Activated T-cell treated with anti-CD3 and anti-CD28 coated beads for 24 hours (primary cell): Measurements from ENCODE around the gene CR1.
"Not testable (repeated sequence)": the region's sequence is repeated elsewhere in the genome, so short reads cannot be mapped to it uniquely, and the experiment has no call there.

ENCODE experiments used
- DNase-seq: peaks from one replicate; pipeline ENCODE4 v3.0.0-alpha.2; 2020; ENCODE audit warnings: low read depth

Gene CR1

DNA sequence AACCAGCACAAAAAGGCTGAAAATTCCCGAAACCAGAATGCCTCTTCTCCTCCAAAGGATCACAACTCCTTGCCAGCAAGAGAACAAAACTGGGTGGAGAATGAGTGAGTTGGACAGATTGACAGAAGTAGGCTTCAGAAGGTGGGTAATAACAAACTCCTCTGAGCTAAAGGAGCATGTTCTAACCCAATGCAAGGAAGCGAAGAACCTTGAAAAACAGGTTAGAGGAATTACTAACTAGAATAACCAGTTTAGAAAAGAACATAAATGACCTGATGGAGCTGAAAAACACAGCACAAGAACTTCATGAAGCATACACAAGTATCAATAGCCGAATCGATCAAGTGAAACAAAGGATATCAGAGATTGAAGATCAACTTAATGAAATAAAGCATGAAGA is 93.5 kb downstream of the CR1 start:
- DNase-seq, result not testable (repeated sequence)

DNA sequence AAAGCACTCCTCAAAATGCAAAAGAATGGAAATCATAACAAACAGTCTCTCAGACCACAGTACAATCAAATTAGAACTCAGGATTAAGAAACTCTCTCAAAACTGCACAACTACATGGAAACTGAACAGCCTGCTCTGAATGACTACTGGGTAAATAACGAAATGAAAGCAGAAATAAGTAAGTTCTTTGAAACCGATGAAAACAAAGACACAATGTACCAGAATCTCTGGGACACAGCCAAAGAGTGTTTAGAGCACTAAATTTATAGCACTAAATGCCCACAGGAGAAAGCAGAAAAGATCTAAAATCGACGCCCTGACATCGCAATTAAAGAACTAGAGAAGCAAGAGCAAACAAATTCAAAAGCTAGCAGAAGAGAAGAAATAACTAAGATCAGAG is 95.2 kb downstream of the CR1 start:
- not testable (repeated sequence) for DNase-seq

DNA sequence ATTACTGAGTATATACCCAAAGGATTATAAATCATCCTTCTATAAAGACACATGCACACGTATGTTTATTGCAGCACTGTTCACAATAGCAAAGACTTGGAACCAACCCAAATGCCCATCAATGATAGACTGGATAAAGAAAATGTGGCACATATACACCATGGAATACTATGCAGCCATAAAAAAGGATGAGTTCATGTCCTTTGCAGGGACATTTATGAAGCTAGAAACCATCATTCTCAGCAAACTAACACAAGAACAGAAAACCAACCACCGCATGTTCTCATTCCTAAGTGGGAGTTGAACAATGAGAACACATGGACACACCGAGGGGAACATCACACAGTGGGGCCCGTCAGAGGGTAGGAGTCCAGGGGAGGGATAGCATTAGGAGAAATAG is 98.1 kb downstream of the CR1 start:
- not testable (repeated sequence) for DNase-seq

DNA sequence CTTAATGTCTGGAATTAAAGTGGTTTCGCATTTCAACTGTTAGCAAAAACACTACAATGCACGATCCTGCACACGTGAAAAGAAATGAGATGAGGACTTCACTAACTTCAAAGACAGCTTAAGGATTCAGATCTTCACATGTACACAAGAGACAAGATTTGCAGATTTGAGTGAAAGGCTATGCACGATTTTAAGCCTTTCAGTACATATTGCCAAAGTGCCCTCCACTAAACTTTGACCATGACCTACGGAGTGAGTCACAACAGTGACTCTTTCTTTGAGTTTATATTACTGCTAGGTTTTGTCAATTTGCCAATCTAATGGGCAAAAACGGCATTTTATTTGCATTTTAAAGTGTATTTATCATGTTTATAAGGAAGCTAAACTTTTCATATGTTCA is 107.8 kb downstream of the CR1 start:
- no peak for DNase-seq

DNA sequence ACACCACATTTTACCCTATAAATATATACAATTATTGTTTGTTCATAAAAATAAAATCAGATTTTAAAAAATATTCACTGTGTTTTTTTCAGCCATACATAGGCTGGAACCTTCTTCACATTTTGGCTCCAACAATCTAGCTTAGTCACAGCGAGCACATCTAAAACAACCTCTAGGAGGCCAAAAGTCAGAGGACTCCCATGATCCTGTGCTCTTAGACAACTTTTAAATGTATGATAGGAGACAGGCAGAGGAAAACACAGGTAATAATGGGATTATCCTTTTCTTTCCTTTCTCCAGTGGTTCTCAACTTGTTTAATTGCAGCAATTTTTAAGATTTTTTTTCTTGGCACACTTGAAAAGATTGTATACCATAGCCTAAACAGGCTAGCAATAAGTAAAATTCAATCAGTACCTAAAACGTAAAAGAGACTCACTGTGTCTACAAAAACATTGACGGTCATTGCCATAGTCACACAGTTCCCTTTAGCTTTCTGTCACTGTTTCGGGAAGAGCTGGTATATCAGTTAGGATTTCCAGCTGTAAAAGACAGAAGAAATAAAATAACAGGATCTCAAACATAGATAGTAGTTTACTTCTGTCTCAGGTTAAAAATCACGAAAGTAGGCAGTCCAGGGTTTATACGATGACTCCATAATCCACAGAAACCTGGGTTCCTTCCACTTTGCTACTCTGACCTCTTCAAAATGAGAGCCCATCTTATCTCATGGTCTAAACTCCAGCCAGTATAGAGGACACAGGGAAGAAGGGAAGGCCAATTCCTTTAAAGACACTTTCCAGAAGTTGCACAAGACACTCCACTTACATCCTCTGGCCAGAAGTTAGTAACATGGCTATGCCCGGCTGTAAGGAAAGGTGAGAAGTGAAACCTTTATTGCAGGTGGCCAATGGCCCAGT is 109.7 kb downstream of the CR1 start:
- DNase-seq, result no peak

DNA sequence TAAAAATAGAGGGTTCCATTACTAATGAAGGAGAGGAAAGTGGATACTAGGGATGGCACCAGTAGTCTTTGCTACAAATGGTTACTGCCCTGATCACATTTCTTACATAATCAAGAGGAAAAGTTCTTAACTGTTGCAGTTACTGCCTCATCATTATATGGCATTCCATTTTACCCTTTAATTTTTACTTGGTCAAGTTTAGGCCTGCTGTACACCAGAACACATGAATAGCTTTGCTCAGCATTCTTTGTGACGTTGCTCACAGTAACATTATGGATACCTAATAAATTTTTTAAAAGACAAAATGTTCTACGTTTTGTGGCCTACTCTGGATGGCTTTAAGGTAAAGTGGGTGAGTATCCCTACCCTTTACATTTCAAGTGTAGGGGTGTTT is 110.4 kb downstream of the CR1 start:
- no peak for DNase-seq

DNA sequence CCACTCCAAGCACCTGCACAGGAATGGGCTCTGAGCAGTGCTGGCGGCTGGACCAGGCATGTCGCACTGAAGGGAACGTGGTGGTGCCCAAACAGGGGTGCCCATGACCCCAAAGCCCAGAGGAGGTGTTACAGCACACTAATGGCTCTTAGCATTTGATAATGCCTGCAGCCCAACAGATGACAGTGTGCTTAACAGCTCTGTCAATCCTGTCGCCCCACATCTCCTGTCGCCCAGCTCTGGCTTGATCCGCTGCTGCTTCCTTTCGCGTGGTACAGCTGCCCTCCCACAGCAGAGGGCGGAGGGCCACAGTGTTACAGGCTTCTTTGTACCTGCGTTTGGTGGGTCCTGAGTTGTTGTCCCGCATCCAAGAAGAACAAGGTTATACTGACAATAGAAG is 116.8 kb downstream of the CR1 start:
- no peak for DNase-seq

DNA sequence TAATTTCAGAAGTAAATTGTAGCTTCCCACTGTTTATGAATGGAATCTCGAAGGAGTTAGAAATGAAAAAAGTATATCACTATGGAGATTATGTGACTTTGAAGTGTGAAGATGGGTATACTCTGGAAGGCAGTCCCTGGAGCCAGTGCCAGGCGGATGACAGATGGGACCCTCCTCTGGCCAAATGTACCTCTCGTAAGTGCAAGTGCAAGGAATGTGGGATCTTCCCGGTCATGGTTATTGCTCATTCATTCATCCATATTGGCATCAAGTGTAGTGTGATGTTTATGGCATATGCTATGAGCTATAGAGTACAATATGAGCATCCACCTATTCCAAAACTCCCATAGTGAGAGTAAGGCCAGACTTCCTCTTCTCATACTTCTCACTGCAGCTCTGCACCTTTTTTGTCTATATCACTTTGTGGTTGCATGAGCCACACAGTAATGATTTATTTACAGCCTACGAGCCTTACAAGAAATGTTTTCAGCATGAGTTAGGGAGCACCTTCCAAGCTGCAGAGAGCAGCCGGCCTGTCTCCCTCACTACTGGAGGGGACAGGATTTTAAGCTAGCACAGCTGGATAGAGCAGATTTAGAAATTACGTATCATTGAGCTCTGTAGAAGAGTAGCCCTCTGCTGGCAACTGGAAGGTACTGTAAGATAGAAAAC is 124.0 kb downstream of the CR1 start:
- DNase-seq, result no peak

DNA sequence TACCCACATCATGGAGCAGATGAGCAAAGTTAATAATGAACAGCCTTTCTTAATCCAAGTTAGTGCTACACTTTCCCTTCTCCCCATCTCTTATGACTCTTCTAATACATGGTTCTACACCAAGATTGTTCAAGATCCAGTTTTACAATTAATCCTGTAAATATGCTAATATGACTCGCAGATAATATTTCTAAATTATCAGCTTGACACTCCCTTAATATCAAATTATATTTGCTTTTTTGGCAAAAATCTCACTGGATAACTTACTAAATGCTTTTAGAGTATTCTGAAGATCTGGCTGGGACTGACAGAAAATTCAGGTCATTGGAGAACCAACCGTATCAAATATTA is 124.6 kb downstream of the CR1 start:
- DNase-seq, result no peak

DNA sequence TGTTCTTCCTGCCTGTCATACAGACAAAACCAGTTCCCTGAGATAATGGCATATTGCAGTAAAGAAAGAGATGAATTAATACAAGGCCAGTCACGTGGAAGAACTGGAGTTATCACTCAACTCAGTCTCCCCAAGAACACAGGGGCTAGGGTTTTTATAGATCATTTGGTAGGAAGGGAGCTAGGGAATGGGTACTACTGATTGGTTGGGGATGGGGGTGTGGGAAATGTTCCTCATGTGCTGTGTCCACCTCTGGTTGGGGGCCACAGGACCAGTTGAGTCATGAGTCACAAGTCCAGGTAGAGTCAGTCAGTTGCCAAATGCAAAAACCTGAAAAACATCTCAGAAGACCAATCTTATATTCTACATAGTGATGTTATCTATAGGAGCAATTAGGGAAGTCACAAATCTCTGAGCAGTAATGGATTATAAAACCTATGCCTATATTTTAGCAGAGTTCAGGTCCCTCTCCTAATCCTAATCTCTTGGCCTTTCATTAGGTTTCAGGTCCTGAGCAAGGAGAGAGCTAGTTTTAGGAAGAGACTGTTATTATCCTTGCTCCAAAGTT is 129.6 kb downstream of the CR1 start:
- not testable (repeated sequence) for DNase-seq

DNA sequence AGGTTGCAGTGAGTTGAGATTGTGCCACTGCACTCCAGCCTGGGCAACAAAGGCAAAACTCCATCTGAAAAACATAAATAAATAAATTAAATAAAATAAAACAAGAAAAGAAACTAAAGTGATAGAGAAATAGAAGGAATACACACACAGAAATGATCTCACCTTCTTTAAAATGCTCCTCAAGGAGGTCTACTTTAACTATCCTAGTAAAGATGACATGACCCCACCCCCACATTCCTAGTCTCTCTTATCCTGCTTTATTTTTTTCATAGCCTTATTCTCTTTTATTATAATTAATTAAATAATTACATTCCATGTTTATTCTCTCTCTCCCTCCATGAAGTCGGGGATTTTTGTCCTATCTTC is 131.0 kb downstream of the CR1 start:
- DNase-seq, result no peak

DNA sequence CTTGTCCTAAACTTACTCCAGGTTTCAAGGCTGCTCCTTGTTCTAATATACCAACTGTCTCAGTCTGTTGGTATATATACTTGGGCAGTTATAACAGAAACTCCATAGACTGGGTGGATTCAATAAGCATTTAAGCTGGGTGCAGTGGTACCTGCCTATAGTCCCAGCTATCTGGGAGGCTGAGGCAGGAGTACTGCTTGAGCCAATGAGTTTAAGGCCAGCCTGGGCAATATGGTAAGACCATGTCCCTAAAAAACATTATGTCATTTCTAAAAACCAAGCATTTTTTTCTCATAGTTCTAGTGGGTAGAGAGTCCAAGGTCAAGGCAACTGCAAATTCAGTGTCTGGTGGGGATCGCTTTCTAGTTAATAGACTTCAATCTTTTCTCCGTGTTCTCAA is 131.5 kb downstream of the CR1 start:
- no peak for DNase-seq

DNA sequence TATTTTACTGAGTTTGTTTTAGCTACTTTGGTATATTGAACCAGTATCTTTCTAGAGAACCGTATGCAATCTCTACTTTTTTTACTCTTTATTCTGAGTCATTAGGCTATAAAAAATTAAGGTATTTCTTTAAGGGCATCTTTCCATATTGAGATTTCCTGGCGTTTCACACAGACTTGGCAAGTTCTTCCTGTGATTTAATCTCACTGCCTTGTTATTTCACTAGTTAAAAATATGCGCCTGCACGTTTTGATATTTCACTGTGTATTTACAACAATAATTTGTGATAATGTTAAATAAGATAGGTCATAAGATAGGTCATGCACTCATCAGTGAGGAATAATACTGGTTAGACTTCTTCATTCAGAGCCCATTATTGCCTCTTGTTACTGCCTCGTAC is 132.8 kb downstream of the CR1 start:
- no peak for DNase-seq

DNA sequence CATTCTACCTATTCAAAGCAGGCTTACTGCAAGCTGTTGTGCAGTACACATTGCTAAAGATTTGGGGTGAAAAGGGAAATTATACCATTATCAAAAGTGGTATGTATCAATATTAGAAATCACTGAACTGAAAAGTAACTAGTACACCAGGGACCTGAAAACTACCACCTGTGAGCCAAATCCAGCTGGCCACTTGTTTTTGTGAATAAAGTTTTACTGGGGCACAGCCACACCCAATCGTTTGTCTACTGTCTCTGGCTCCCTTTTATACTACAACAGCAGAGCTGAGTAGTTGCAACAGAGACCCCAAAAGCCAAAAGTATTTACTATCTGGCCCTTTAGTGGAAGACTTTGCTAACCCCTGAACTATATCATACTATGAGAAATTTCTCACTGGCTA is 135.2 kb downstream of the CR1 start:
- DNase-seq, result no peak

DNA sequence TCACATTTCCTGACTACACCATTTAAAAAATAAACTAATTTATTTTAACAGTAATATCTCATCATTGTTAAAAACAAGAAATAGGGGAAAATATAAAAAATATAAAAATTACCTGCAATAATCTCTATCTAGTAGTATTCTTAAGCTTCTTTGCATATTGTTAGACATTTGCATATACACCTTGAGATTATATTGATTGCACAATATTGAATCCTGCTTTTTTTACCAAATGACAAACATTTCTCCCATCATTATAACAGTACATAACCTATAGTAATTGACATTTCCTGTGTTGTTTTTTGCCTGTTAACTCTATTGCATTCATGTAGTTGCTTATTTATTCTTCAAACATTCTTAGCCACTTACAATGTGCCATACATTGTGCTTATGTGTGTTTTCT is 137.3 kb downstream of the CR1 start:
- no peak for DNase-seq

DNA sequence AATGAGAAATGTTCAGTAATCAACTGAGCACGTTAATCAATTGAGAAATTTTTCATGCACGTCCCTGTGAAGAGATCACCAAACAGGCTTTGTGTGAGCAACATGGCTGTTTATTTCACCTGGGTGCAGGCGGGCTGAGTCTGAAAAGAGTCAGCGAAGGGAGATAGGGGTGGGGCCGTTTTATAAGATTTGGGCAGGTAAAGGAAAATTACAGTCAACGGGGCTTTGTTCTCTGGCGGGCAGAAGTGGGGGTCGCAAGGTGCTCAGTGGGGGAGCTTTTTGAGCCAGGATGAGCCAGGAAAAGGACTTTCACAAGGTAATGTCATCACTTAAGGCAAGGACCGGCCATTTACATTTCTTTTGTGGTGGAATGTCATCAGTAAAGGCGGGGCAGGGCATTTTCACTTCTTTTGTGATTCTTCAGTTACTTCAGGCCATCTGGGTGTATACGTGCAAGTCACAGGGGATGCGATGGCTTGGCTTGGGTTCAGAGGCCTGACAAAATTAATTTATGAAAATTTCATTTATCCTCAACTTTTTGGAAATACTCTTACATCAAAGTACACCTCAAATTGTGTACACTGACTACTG is 137.8 kb downstream of the CR1 start:
- DNase-seq, result not testable (repeated sequence)

DNA sequence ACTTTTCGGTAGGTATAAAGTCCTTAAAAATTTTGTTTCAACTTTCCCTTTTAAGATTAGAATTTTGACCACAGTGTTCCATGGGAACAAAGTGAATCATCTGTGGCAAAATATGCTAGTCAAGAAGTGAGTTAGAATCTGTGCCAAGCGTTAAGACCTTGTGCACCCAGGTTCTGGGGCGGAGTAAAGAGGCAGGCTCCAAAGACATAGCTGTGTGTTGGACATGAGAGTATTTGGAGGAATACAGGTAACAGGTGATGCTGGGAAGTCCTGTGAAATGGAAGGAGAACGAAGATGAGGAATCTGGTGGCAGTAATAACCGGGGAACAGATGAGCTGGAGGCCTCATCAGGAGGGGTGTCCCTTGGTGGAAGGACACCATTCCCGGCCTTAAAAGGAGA is 138.3 kb downstream of the CR1 start:
- DNase-seq, result not testable (repeated sequence)

DNA sequence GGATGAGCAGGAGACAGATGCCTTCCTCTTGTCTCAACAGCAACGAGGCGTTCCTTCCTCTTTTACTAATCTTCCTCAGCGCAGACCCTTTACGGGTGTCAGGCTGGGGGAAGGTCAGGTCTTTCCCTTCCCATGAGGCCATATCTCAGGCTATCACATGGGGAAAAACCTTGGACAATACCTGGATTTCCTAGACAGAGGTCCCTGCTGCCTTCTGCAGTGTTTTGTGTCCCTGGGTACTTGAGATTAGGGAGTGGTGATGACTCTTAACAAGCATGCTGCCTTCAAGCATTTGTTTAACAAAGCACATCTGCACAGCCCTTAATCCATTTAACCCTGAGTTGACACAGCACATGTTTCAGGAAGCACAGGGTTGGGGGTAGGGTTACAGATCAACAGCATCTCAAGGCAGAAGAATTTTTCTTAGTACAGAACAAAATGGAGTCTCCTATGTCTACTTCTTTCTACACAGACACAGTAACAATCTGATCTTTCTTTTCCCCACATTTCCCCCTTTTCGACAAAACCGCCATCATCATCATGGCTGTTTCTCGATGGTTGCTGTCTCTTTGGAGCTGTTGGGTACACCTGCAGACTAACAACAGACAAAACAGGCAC is 139.7 kb downstream of the CR1 start:
- DNase-seq, result not testable (repeated sequence)

DNA sequence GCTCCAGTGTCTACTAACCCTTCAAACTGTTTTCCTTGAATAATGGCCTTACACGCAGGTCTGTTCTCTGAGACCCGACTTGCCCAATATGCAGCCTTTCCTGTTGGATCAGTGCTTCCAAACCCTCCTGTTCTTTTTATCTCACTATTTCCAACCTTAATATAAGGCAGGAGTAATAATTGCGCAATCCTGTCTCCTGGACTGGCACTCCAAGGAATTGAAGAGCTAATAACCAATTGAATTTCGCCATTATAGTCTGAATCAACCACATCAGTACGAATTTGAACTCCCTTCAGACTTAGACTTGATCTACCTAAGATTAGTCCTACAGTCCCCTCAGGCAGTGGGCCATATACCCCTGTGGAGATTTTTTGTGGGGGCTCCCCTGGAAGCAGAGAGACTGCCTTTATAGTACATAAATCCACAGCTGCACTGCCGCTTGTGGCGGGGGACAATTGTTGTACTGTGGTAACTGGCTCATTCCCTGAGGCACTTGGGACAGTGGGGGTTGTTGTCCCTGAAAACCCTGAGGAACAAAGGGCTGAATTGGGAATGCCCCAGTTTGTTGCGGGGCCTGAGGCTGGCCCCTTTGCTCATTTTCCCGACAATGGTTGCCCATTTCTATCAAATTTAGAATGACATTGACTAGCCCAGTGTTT is 142.7 kb downstream of the CR1 start:
- not testable (repeated sequence) for DNase-seq

DNA sequence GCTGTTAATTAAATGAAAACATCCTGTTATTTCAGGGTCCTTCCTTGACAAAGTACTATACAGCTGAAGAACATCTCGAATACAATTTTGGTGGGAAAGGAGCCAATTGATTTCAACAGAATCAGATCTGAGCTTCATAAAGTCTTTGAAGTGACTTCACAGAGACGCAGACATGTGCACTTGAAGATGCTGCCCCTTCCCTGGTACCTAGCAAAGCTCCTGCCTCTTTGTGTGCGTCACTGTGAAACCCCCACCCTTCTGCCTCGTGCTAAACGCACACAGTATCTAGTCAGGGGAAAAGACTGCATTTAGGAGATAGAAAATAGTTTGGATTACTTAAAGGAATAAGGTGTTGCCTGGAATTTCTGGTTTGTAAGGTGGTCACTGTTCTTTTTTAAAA is 143.4 kb downstream of the CR1 start:
- DNase-seq, result not testable (repeated sequence)

DNA sequence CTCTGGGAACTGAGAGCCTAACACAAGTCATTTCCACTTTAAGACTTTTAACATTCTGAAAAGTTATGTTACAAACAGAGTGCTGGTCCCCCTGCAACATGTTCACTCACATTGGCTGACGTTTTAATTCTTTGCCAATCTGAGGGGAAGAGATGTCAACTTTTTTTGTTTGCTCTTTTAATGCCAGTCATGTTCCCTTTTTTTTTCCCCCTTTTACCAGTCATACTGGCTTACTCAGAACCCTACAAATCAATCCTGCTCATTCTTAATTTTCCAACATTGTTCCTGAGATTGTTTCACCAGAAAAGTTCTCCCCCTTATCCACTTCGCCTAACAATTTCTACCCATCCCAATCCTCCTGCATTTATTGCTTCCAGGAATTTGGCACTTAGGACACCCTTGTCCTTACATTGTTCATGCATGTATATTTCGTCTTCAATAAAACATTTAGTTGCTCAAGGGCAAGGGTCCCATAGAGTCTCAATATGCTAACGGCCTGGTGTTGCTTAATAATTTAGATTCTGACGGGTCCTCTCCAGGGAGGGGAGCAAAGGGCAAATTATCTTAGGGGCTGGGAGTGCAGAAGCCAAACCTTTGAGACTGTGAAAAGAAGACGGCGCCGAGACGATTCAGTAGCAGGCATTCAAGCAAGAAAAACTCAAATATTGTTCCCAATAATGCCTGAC is 148.4 kb downstream of the CR1 start:
- DNase-seq, result no peak
